PFSK-1 (cell line): ENCODE results near the gene SDK1.

Source experiments
- POLR2AphosphoS5 ChIP-seq: IDR thresholded peaks from 2 replicates; pipeline ENCODE4 v1.6.1; 2012; ENCODE audit warnings: low read depth, mild to moderate bottlenecking, control low read depth, low read length, moderate library complexity
- SIN3A ChIP-seq: IDR thresholded peaks from 2 replicates; pipeline ENCODE4 v1.6.1; 2012; ENCODE audit warnings: mild to moderate bottlenecking, low read length, moderate library complexity, borderline replicate concordance; ENCODE audit not compliant: insufficient read depth
- TAF1 ChIP-seq: IDR thresholded peaks from 2 replicates; pipeline ENCODE4 v1.6.1; 2012; ENCODE audit warnings: low read length, control low read depth, borderline replicate concordance; ENCODE audit not compliant: insufficient read depth
- TF ChIP-seq, protein P1 (sequence below), 2 experiments: IDR thresholded peaks; 2 replicates each; pipeline versions ENCODE4 v1.6.1 to v1.8.0; 2011 to 2012; ENCODE audit warnings: low read depth in 2 of 2, low read length in 2 of 2, control low read depth in 1 of 2, inconsistent platforms in 1 of 2, mild to moderate bottlenecking in 1 of 2, moderate library complexity in 1 of 2; ENCODE audit not compliant: insufficient read depth in 1 of 2

DNA sequence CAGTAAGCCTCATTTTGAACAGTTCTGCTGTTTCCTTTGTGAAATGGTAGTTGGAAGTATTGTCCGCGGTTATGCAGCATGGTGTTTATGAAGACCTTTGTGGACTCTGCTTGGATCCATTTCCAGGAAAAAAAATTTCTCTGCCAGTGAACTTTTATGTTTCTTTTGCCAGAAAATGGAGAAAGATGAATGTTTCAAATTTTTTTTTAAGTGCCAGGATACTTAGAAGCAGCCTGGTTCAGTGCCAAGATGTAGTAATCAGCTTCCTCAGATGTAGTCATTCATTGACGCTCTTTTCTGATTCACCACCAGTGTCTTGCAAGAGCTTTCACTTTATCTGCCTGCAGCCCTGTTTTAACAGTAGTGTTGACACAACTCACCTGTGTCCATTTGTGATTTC is 258.2 kb downstream of the SDK1 start:
- TF ChIP-seq TAF1: no peak
- TF ChIP-seq, protein P1, sequence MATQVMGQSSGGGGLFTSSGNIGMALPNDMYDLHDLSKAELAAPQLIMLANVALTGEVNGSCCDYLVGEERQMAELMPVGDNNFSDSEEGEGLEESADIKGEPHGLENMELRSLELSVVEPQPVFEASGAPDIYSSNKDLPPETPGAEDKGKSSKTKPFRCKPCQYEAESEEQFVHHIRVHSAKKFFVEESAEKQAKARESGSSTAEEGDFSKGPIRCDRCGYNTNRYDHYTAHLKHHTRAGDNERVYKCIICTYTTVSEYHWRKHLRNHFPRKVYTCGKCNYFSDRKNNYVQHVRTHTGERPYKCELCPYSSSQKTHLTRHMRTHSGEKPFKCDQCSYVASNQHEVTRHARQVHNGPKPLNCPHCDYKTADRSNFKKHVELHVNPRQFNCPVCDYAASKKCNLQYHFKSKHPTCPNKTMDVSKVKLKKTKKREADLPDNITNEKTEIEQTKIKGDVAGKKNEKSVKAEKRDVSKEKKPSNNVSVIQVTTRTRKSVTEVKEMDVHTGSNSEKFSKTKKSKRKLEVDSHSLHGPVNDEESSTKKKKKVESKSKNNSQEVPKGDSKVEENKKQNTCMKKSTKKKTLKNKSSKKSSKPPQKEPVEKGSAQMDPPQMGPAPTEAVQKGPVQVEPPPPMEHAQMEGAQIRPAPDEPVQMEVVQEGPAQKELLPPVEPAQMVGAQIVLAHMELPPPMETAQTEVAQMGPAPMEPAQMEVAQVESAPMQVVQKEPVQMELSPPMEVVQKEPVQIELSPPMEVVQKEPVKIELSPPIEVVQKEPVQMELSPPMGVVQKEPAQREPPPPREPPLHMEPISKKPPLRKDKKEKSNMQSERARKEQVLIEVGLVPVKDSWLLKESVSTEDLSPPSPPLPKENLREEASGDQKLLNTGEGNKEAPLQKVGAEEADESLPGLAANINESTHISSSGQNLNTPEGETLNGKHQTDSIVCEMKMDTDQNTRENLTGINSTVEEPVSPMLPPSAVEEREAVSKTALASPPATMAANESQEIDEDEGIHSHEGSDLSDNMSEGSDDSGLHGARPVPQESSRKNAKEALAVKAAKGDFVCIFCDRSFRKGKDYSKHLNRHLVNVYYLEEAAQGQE (IDR thresholded peaks at IDR 0.05; ENCODE audit: insufficient read depth in 1 of 2, low read depth in 2 of 2, low read length in 2 of 2): no peak
- TF ChIP-seq POLR2AphosphoS5: no peak
- no peak for TF ChIP-seq SIN3A
